Activated CD4-positive, alpha-beta T cell treated with anti-CD3 and anti-CD28 coated beads, Interleukin-2, Interleukin-4, amounts not matched to agents 100 ng/mL and 50 ng/mL, durations not matched to agents 16 hours and 8 hours (primary cell): ENCODE data around the gene PRDM12.
"Not testable (repeated sequence)": the region's sequence is repeated elsewhere in the genome, so short reads cannot be mapped to it uniquely, and the experiment has no call there.

Source experiments
- DNase-seq: peaks from one replicate; pipeline ENCODE4 v3.0.0-alpha.2; 2020; ENCODE audit warnings: low spot score

The PRDM12 gene

DNA sequence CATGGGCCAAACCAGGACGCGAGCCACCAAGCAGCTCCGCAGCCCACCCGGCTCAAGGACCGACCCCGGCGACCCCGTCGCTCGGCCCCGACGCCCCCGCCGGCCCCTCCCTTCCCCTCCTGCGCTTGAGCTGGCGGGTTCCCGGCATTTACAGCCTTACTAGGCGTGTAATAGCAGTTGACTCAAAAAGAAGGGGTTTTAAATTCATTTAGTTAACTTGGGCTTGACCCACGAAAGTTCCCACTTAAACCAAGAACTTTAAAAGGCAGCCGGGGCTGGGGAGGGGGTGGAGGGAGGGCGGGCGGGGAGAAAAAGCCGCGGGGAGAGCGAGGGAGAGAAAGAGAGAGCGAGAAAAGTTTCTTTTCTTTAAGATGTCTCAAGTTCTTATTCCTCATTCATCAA, 636 bp downstream of the PRDM12 start:
- DNase-seq, result no peak

DNA sequence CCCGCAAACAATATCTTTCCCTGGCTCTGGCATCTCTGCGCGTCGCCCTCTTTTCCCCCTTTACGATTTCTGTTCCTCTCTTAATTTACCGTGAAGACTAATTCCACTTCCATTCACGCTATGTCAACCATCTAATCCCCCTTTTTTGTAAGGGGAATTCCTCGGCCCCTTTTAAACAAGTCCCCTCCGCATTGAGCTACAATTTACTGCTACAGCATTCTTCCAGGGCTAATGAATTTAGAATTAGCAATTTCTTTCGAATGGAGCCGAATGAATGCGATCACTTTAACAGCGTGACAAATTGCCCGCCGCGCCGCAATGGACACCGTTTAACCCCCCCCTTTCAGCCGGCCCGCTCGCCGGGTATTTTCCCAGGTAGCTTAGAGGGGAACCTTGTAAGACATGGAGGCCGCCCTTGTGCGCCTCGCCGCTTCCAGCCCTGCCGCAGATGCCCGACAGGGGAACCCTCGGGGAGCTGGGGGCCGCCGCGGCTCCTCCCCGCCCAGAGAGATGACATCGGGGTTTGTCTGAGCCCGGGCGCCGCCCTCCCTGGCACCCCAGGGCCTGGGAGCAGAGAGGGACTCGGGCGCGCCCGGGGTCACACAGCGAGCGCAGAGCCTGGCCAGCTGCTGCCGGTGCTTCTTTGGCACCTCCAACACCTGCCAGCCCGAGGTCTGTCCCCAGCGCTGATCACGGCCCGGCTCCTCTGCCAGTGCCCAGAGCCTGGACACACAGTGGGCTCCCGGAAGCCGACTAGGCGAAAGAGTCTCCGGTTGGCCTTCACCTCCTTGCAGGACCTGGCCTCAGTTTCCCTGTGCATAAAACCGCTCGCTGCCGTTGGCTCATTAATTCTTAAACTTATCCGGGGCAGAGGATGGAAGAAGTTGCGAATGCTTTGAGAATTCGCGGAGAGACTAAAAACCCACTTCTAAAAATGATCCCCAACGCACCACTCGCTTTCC, 1.3 kb downstream of the PRDM12 start:
- DNase-seq, result no peak

DNA sequence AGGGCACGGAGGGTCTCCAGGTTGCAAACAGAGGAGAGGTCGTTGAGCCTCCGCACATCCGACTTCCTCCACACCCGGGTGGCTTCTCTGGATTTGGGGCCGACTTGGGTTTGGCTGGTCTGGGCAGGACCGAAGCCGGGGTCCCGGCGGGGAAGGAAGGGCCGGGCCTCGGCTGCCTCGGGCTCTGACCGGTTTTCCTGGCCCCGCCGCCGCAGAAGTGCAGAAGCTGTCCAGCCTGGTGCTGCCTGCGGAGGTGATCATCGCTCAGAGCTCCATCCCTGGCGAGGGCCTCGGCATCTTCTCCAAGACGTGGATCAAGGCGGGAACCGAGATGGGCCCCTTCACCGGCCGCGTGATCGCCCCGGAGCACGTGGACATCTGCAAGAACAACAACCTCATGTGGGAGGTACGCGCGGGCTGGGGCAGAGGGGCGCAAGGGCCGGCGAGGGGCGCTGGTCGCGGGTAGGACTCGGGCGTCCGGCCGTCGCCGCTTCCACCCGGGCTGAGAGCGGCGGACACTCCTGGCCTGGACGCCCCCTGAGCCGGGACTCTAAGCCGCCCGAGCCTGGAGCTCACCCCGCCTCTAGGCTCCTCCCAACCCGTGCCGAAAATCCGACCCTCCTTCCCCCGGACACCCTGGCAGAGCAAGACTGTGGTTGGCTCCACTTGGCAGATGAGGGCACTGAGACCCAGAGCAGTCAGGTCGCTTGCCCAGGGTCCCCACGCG, 2.2 kb downstream of the PRDM12 start:
- no peak for DNase-seq

DNA sequence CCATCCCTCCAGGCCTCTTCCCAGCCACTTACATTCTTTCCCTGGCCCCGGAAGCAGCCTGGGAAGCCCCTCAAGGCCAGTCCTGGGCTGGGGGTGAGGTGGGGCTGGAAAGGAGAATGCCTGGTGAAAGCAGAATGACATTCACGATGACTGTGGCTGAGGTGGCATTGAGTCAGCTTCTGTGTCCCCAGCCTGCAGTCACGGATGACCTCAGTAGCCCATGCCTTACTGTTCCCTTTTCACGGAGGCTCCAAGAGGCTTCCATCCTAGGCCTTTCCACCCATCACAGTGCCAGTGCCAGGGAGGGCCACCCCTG, 2.7 kb downstream of the PRDM12 start:
- DNase-seq, result no peak

DNA sequence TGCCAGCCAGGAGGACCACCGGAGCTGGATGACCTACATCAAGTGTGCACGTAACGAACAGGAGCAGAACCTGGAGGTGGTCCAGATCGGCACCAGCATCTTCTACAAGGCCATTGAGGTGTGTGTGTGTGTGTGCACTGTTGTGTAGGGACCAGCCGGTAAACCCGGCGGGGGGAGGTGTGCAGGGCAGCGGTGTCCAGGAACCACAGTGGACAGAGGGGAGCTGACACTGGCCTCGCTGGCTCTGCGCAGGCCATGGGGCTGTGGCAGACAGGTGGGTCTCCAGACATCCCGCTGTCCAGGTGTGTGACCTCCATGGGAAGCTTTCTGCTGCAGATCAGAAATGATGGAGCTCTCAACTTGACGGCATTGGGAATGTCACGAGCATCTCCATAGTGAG, 3.8 kb downstream of the PRDM12 start:
- no peak for DNase-seq

DNA sequence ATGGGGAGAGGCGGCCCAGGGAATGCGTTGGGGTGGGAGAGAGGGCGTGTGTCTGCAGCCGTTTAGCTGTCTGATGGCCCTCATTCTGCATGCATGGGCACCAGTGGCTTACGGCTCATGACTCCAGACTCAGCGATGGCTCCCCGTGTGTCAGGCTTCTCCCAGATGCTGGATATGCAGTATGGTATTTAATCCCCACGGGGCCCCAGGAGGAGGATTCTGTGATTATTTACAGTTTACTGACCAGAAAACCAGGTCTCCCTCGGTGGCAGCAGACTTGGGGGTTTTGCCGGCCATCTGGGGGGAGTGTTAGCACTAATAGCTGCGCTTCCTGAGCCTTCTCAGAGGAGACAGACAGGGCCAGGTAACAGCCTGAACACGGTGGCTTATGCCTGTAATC, 4.3 kb downstream of the PRDM12 start:
- no peak for DNase-seq

DNA sequence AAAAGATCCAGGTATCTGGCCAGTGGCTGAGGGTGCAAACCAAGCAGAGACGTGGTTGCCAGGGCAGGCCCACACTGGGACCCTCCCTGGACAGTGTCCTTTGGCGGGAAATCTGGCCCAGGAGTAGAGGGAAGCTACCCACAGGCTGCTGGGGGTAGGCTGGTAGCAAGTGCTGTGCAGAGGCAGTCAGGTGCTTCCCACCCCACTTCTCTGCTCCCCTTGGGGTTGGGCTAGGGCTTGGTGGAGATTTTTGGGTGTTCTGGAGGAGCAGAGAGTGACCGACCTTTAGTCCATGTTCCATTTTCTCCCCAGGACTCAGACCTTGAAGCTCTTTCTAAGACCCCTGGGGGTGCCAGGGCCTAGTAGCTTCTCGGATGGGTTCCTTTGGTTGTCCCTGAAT, 5.6 kb downstream of the PRDM12 start:
- no peak for DNase-seq

DNA sequence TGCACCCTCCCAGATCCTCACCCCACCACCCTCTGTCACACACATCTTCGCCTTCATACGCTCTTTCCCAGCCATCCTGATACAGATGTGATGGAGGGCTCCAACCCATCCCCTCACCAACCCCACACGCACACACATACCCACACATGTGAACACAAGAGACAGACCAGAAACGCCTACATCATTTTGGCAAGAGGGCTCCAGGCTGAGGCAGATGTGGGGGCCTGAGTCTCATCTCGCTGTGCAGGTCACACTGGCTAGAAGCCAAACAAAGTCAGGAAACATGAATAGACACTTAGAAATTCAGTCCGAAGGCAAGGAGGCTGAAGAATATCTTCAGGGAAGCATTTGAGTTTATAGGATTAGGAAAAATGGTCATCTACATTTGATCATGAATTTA, 6.2 kb downstream of the PRDM12 start:
- DNase-seq, result no peak

DNA sequence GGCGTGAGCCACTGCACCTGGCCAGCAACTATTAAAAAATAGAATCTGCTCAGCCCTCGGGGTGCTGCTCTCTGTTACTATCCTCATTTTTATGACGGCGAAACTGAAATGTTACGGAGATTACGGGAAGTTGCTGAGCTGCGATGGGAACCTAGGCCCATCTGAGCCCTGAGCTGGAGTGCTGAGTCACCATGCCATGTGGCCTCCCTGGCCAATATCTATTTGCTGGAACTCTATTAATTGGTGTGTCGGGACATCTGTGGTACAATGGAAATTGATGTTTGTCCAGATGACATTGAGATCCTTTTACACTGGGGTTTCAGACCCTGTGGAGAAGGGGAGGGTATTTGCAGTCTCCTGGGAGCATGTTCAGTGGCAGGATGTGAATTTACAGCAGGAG, 8.1 kb downstream of the PRDM12 start:
- DNase-seq, result no peak

DNA sequence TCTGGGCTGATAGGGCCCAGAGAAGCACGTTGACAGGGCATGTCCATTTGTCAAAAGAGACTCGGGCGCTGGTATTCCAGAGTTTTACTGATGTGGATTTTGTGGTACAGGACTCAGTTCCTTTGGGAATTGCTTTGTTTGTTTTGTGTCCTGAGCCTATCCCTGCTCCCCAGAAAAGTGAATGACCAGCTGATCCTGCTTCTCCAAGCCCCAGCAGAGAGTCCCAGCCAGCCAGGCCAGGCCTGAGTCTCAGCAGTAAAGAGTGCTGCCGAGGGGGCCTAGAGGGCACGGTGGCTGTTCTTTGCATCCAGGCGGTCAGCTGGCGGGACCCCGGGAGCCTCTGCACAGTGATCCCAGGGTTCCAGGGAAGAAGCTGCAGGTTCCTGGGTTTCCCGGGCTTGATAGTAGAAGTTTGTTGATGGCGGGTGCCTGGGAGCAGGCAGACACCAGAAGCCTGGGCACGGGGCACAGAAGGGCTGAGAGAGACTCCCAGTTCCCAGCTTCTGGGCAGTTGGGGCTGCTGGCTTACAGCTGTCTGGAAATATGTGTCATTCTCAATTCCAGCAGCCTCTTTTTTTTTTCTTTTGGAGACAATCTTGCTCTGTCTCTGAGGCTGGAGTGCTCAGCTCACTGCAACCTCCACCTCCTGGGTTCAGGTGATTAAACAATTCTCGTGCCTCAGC, 8.7 kb downstream of the PRDM12 start:
- no peak for DNase-seq

DNA sequence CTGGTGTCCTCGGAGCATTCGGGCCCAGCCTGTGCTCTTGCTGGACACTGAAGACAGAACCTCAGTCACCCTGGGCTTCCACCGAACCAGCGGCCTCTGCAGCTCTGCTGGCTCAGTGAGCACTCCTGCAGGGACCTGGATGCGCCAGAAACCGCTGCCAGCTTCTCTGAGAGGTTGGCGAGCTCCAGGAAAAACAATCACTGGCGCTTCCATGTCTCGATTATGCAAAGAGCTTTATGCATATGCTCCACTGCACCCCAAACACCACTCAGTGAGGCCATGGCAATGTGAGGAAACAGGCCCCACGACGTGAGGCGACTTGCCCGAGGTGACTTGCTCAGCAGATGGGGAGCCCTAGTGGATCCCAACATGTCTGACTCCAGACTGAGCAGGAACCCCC, 11.0 kb downstream of the PRDM12 start:
- no peak for DNase-seq

DNA sequence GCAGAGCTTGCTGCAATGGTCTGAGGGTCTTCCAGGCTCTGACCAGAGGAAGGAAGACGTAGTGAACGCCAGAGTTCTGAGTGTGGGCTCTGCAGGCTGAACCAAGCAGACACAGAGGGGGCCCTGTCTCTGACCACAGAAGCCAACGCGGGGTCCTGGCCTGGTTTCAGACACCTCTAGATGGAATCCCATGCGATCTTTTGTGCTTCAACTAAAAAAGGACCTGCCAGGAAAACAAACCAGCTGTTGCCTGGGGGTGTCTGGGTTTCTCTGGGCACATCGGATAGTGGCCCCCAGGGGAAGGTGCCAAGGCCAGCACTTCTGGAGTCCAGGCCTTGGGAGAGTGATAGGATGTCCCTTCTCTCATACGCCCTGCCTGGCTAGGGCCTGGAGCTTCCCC, 12.9 kb downstream of the PRDM12 start:
- no peak for DNase-seq

DNA sequence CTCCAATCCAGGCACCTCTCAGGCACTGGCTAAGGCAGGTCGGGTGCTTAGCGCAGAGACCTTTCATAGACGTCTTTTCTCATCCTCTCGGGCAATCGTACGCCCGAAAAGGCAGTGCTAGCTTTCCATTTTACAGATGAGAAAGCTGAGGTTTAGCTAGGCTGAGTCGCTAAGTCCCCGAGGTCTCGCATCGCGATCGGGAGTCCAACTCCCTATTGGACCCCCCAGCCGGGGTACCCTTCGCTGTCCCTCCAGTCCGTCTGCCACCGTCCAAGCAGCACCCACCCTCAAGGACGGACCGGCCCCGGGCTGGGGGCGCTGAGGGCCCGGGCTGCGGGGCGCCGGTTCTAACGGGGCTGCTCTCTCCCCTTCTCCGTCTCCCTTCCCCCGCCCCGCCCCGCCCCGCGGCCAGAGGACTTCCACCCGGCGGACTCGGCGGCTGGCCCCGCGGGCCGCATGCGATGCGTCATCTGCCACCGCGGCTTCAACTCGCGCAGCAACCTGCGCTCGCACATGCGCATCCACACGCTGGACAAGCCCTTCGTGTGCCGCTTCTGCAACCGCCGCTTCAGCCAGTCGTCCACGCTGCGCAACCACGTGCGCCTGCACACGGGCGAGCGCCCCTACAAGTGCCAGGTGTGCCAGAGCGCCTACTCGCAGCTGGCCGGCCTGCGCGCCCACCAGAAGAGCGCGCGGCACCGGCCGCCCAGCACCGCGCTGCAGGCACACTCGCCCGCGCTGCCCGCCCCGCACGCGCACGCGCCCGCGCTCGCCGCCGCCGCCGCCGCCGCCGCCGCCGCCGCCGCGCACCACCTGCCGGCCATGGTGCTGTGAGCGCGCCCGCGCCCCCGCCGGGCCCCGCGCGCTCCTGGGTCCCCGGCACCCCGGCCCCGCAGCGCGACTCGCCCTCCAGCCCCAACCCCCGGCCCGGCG, 16.7 kb downstream of the PRDM12 start:
- peak; percentile 64 for DNase-seq

DNA sequence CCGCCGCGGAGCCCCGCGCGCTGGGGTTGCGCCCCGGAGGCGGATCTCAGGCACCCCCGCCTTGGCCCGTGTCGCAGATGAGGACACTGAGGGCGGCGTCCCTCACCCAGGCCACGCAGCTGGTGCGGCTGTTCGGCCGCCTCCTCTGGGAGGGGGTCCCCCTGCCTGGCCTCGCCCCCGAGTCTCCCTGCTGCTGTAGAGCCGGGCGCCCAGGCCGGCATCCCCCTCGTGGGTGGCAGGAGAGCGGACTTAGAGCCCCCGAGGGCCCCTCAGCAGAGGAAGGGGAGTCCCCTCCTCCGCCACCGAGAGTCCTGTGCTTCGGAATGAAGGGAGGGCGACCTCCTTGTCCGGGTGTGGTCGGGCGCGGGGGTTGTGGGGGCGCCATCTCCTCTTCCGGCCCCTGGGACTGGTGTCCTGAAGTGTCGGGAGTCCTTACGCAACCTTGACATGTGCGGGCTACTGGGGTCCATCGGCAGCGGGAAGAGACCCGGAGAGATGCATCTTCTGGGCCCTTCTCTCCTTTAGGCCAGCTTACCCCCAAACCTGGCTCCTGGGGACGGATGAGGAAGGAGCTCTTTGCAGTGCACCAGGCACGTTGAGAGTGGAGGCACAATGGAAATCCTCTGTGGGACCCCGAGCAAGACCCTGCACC, 17.5 kb downstream of the PRDM12 start:
- no peak for DNase-seq

DNA sequence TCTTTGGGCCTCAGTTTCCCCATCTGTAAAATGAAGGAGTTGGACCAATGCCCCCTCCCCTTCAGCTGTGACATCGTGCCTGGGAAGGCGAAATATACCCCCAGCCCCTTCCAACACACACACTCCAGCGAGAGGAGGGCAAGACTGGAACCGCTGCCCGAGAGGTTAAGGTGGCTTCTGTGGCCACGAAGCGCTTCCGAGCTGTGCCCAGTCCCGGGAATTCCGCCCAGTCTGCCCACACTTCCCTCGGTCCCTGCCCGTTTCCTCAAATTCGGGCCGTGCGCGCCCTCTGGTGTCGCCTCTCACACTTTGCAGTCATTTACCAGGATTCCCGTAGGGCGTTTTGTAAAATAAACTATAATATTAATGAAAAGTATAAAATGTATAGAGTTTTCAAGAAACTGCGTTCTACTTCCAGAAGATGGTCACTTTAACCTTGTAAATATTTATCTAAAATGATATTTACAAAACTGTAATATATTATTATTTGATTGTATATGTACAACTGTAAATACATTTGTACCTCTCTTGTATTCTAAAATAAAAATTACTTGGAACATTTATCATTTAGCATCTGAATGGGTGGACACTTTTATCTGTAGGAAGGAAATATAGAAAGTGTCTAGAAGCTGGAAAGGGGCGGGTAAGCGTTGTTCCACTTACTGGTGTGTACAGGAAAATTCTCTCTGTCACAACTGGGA, 18.2 kb downstream of the PRDM12 start:
- peak; percentile 52 for DNase-seq

DNA sequence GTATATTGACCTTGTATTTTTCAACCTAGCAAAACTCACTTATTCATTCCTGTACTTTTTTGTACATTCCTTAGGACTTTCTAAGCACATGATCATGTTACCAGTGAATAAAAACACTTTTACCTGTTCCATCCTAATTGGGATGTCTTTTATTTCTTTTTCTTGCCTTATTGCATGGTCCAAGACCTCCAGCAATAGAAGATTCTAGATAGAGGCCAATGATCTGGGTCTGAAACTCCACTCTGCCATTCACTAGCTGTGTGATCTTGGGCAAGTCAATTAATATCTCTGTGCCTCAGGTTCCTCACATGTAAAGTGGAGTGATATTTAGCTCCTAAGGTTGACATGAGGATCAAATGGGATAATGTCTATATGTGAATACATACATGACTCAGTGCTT, 20.7 kb downstream of the PRDM12 start:
- no peak for DNase-seq

DNA sequence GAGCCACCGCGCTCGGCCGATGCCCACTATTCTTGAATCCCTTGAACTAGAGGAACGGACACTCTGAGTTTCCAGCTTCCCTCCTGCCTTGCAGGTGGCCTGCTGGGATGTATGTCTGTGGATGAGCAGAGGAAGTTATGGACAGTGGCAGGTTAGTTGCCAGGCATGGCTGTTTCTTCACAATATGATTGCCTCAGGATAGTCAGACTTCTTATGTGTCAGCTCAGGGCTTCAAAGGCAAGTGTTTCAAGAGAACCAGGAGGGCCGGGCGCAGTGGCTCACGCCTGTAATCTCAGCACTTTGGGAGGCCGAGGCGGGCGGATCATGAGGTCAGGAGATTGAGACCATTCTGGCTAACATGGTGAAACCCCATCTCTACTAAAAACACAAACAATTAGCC, 21.6 kb downstream of the PRDM12 start:
- not testable (repeated sequence) for DNase-seq

DNA sequence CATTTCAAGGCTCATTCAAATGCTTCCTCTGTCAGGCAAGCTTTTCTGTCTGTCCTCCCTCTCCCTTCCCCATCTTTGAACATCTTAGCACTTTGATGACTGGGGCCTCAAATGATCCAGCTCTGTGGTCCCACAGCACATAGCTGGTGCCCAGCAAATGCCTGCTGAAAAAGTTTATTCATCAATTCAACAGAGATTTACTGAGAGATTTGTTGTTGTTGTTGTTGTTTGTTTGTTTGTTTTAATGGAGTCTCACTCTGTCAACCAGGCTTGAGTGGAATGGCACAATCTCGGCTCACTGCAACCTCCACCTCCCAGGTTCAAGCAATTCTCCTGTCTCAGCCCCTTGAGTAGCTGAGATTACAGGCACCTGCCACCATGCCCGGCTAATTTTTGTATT, 23.2 kb downstream of the PRDM12 start:
- no peak for DNase-seq

DNA sequence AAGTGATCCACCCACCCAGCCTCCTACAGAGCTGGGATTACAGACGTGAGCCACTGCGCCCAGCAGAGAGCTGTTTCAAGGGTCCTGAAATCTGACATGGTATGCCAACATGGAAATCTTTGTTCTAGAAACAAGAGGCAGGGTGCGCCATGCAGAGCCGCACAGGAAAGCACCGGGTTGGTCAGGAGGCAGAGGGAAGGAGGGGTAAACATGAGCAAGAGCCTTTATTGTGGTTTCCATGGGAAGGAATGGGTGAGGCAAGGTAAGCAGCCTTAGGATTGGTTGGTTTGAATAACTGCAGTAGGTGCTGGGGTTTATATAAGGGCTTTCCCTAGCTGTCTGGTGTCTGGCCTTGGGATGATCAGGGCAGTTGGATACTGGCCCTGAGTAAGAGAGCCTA, 23.7 kb downstream of the PRDM12 start:
- no peak for DNase-seq

DNA sequence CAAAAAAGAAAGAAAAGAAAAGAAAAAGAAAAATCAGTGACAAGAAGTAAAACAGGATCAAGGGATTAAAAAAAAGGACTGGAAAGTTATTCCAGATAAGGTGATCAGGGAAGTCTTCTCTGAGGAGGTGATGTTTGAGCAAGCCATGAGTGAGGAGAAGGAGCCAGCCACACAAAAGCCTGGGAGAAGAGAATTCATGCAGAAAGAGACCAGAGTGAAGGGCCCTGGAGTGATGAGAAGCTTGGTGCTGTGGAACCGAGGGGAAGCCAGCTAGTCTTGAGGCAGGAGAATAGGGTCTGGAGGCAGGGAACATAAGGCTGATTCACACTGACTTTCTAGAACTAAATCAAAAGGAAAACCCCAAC, 25.2 kb downstream of the PRDM12 start:
- no peak for DNase-seq
